HG03469 (cell line): Measurements from ENCODE around the gene PSD.

Experiments used
- ATAC-seq: cut with Tn5 transposase; IDR thresholded peaks from one replicate; pipeline ENCODE4 v1.9.1; 2021; ENCODE audit warnings: mild to moderate bottlenecking, moderate library complexity, moderate number of reproducible peaks; ENCODE audit not compliant: unreplicated experiment

PSD gene

GRCh38 chr10:102393411-102394078 is 25.0 kb downstream of the PSD start:
- no peak for ATAC-seq

- ATAC-seq: no peak
Measured at GRCh38 chr10:102392306-102392705, 26.3 kb downstream of the PSD start.

GRCh38 chr10:102389894-102390293 is 28.7 kb downstream of the PSD start:
- no peak for ATAC-seq

DNA sequence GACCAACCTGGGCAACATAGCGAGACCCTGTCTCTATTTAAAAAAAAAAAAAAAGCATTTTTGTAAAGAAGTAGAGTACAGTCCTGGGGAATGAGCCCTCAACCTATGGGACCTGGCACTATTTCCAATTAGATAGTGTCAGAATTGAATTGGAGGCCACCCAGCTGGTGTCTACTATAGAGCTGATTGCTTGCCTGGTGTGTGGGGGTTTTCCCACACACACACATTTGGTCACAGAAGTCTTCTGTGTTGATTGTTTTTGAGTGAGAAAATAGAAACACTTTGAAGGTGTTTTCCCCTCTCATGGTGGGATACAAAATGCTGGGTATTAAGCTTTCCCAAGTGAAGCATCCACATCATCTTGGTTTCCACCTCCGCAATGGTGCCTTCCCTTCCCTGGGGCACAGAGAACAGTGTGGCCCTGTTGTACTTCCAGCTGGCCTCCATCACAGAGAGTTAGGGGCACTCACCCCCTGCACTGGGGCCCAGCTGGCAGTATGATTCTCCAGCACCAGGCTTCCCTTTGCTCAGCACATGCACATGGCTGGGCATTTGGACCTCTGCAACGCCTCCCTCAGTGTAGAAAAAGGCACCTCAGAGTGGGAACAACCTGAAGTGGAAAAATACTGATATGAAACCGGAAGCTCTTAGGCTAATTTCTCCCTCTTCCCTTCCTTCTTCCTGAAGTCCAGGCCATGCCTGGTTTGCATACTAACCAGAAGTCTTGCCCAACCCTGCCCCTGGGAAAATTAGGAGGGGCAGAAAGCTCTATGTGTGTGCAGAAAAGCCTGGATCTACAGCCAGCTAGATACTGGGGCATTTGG is 33.8 kb downstream of the PSD start:
- no peak for ATAC-seq

DNA sequence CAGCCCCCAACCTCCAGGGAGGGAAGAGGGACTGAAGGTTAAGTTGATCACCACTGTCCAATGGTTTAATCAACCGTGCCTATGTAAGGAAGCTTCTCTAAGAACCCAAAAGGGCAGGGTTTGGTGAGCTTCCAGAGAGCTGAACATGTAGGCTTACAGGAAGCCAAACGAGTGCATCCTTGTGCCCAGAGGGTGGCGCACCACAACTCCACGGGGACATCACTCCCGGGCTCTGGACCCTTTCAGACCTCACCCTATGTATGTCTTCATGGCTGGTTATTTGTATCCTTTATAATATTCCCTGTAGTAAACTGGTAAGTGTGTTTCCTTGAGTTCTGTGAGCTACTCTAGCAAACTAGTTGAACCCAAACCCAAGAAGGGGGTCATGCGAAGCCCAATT is 34.5 kb downstream of the PSD start:
- no peak for ATAC-seq

DNA sequence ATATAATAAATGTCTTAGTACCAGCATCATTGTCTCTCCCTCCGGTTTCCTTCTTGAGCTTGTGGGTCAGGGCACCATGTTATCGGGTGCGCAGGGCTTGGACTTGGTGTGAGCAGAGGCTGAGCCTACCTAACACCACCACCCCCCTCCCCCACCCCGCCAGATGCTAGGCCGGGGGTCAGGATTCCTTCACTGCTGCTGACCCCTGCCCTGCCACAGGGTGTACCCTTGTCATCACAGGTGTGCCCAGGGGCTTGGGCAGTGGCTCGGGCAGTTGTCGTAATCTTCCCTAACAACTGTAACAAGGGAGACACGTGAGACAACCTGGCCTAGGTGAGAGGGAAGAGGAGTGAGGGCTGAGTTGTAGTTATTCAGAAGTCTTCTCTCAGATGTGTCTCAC is 35.7 kb downstream of the PSD start:
- no peak for ATAC-seq

DNA sequence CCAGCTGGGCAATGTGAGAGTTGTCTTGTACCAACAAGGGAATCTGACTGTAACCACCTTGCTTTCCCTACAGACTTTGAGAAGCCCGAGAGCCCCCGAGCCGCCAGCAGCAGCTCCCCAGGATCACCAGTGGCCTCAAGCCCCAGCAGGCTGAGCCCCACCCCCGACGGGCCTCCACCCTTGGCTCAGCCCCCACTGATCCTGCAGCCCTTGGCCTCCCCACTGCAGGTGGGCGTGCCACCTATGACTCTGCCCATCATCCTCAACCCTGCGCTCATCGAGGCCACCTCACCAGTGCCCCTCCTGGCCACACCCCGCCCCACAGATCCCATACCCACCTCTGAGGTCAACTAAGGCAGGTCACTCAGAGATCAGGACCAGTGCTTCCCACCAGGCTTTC is 36.6 kb downstream of the PSD start:
- no peak for ATAC-seq

DNA sequence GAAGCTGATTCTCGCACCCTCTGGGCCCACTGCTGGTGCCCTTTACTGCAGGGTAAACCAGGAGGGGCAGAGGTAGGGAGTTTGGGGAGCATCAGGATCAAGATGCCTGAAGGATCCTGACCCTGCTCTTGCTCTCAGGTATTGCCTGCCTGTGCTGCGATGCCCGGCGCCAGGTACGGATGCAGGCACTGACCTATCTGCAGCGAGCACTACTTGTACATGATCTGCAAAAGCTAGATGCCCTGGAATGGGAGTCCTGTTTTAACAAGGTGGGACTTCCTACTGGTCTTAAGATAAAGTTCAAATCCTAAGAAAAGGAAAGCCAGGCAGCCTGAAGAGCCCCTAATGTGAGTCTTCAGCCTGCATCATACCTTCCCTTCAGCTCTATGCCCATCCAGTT is 39.2 kb downstream of the PSD start:
- ATAC-seq: no peak

DNA sequence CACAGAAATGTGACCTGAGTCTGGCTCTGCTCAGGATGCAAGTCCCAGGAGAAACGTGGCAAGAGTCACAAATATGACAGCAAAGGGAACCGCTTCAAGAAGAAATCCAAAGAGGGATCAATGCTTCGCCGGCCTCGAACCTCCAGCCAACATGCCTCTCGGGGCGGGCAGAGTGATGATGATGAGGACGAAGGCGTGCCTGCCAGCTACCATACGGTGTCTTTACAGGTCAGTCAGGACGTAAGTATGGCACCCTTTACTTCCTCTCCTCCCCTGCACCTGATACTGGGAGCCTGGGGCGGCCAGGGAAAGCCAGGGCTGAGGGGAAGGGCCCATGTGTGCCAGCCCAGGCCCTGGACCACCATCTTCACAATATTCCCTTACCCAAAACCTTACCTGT is 41.7 kb downstream of the PSD start:
- no peak for ATAC-seq

- no peak for ATAC-seq
Measured at GRCh38 chr10:102375867-102376266, 42.7 kb downstream of the PSD start.

- ATAC-seq: no peak
Measured at GRCh38 chr10:102375250-102375649, 43.3 kb downstream of the PSD start.

DNA sequence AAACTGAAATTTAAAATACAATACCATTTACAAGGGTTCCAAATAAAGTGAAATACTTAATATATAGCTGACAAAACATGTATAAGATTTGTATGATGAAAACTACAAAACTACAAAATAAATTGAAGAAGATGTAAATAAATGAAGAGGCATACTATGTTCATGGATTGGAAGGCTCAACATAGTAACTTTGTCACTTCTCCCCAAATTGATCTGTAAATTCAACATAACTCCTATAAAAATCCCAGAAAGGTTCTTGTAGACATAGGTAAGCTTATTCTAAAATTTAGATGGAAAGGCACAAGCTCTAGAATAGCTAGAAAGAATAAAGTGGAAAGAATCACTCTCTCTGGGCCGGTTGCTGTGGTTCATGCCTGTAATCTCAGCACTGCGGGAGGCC is 47.3 kb downstream of the PSD start:
- no peak for ATAC-seq

DNA sequence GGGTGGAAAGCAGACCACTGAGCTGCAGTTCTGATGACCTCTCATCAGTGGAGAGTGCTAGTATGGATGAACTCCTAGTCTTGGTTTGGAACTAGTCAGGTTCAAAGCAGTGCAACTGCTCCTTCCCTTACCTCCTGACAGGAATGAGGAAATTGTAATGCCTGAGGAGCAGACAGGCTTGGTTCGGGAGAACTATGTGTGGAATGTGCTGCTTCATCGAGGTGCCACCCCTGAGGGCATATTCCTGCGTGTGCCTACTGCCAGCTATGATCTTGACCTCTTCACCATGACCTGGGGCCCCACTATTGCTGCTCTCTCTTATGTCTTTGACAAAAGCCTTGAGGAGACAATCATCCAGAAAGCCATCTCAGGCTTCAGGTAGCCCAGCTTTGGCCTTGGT is 50.5 kb downstream of the PSD start:
- no peak for ATAC-seq

GRCh38 chr10:102367441-102367840 is 51.1 kb downstream of the PSD start:
- ATAC-seq: no peak

GRCh38 chr10:102358712-102359382 is 59.7 kb downstream of the PSD start:
- ATAC-seq: no peak

GRCh38 chr10:102354451-102354850 is 64.1 kb downstream of the PSD start:
- ATAC-seq: no peak
